Measurements from ENCODE around the gene ACSF3.

ACSF3 gene

DNA sequence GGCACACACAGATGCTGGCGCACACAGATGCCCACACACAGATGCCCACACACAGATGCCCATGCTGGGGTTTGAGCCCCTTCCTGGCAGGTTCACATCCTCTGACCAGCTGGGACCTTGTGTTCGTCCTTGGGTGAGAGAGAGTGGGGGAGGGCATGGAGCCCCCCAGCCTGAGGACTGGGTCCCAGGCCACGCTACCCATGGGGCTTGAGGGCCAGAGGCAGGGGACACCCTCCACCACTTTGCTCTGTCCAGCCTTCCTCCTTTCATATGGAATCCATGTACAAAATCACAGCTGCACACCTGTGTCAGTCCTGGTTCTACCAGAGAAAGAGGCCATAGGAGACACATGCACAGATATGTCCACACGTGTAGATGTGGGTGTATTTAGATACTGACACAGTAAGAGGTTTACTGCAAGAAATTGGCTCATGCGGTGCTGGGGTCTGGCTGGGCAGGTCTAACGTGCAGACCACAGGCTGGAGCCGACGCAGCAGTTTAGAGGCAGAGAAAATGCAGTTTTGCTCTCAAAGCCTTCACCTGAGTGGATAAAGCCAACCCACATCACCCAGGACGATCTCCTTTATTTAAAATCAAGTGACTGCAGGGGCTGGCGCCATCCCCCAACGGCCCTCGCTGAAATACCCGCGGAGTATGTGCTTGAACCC, 95.8 kb downstream of the ACSF3 start:
- TF ChIP-seq POLR2A (IDR thresholded peaks at IDR 0.05; ENCODE audit: extremely low read depth, insufficient read length) (no peak), CTCF (IDR thresholded peaks at IDR 0.05; ENCODE audit: low read depth, low read length) (no peak), MYC (IDR thresholded peaks at IDR 0.05; ENCODE audit: low read depth, low read length) (no peak)
- TF ChIP-seq, protein P1, sequence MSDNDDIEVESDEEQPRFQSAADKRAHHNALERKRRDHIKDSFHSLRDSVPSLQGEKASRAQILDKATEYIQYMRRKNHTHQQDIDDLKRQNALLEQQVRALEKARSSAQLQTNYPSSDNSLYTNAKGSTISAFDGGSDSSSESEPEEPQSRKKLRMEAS (IDR thresholded peaks at IDR 0.05; ENCODE audit: low read depth, low read length): no peak
- DNase-seq (ENCODE audit: low read depth): no peak
- H3K4me3 ChIP-seq (ENCODE audit: low read depth, low read length): no peak overlapping the region

GRCh38 chr16:89190150-89190958, 96.7 kb downstream of the ACSF3 start:
- no peak overlapping the region for H3K4me3 ChIP-seq (ENCODE audit: low read depth, low read length)
- TF ChIP-seq MYC (IDR thresholded peaks at IDR 0.05; ENCODE audit: low read depth, low read length): no peak
- TF ChIP-seq, protein P1 (IDR thresholded peaks at IDR 0.05; ENCODE audit: low read depth, low read length): no peak
- no peak for TF ChIP-seq CTCF (IDR thresholded peaks at IDR 0.05; ENCODE audit: low read depth, low read length)
- TF ChIP-seq POLR2A (IDR thresholded peaks at IDR 0.05; ENCODE audit: extremely low read depth, insufficient read length): no peak
- peak; percentile 12 for DNase-seq (ENCODE audit: low read depth)

GRCh38 chr16:89191033-89191900, 97.6 kb downstream of the ACSF3 start:
- H3K4me3 ChIP-seq (ENCODE audit: low read depth, low read length): no peak overlapping the region
- DNase-seq (ENCODE audit: low read depth): peak; percentile 16
- TF ChIP-seq POLR2A (IDR thresholded peaks at IDR 0.05; ENCODE audit: extremely low read depth, insufficient read length): no peak
- no peak for TF ChIP-seq MYC (IDR thresholded peaks at IDR 0.05; ENCODE audit: low read depth, low read length)
- no peak for TF ChIP-seq CTCF (IDR thresholded peaks at IDR 0.05; ENCODE audit: low read depth, low read length)
- TF ChIP-seq, protein P1 (IDR thresholded peaks at IDR 0.05; ENCODE audit: low read depth, low read length): no peak

GRCh38 chr16:89191901-89192185, 98.2 kb downstream of the ACSF3 start:
- TF ChIP-seq MYC (IDR thresholded peaks at IDR 0.05; ENCODE audit: low read depth, low read length) (no peak), CTCF (IDR thresholded peaks at IDR 0.05; ENCODE audit: low read depth, low read length) (no peak)
- TF ChIP-seq, protein P1 (IDR thresholded peaks at IDR 0.05; ENCODE audit: low read depth, low read length): no peak
- no peak for DNase-seq (ENCODE audit: low read depth)
- peak overlapping the region; percentile 25 for H3K4me3 ChIP-seq (ENCODE audit: low read depth, low read length)

GRCh38 chr16:89192186-89192955, 98.7 kb downstream of the ACSF3 start:
- peak overlapping the region; percentile 25 for H3K4me3 ChIP-seq (ENCODE audit: low read depth, low read length)
- TF ChIP-seq, protein P1 (IDR thresholded peaks at IDR 0.05; ENCODE audit: low read depth, low read length): 0 out of 2 replicates have a peak, but pooled peaks have one; percentile 16
- DNase-seq (ENCODE audit: low read depth): peak; percentile 90
